GM18909 (cell line): ENCODE measurements around the gene CFAP46.

ENCODE experiments used
- ATAC-seq: cut with Tn5 transposase; IDR thresholded peaks from one replicate; pipeline ENCODE4 v1.9.1; 2021; ENCODE audit warnings: mild to moderate bottlenecking; ENCODE audit not compliant: unreplicated experiment, poor library complexity

The CFAP46 gene

DNA sequence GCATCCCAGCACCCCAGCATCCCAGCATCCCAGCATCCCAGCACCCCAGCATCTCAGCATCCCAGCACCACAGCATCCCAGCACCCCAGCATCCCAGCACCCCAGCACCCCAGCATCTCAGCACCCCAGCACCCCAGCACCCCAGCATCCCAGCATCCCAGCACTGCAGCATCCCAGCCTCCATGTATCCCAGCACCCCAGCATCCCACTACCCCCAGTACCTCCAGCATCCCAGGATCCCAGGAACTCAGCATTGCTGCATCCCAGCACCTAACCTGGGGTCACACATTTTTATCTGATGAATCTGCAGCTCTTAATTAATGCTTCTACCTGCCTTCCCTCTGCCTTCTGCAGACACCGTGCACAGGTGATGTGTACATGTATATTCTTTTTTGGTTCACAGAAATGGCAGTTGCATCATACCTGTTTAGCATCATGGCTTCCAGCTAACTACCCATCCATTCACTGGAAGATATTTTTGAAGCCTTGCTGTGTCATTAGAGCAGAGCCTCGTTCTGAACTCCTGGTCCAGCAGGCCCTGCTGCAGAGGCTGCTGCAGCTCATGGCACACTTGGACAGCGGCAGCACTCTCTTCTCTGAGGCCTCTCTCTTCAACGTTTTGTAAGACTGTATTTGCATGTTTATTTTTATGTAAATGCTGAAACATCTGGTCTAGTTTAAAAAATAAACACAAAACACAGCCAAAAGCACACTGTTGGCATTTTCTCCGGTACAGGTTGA is 4.6 kb upstream of the CFAP46 start:
- ATAC-seq = no peak

DNA sequence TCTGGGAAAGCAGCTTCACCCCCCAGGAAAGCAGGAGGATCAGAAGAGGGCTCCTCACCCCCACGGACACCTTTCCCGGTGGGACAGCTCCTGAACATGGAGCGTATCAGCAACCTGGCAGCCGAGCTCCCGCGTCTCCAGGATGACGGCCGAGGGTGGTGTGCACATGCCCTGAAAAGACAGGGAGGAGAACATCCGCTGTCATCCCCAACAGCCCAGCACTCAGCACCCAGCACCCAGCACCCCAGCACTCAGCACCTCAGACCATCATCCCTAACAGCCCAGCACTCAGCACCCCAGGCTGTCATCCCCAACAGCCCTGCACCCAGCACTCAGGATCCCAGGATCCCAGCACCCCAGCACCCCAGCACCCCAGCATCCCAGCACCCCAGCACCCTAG is 3.9 kb upstream of the CFAP46 start:
- no peak for ATAC-seq

DNA sequence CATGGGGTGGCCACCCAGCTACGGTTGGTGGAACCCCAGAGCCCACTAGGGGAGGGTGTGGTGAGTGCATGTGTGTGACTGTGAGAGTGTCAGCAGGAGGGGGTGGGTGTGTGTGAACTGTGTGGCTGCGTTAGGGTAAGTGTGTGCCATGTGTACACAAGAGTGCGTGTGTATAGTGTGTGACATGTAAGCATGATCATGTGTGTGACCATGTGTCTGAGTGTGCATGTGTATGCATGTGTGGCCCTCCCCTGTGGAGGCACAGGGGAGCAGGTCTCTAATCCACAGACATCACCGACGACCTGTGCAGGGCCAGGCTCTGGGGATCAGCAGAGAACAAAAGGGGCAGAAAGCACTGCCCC is 3.5 kb upstream of the CFAP46 start:
- ATAC-seq = no peak

DNA sequence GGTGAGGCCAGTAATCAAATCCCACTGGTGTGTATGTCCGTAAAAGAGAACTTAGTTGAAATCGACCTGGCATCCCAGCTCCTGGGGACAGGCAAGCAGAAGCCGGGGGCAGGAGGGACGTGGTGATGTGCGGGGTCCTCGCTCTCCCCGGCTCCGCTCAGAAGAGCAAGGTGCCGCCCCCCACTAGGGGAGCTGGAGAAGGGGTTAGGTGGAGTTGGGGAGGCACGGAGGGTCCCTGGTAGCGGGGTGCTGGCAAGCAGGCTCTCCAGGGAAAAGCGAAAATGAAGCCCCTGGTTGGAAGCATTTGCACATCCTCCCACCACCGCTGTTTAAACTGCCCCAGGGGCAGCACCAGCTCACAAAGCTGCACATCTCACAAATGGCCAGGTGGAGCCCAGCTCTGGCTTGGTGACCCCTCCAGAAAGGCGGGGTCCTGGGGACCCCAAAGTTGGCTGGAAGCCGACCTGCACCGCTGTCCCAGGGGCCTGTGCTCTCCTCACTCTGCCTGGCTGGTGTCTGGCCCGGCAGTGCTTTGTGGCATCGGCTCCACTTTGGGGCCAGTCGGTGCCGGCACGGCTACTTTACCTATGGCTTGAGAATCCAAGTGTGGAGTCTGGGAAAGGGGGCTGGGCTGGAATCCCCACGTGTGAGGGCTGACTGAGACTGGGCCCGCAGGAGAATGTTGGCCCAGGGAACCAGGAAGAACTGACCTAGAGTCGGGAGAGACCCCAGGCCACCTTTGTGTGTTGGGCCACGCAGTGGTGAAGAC is 2.9 kb upstream of the CFAP46 start:
- no peak for ATAC-seq

DNA sequence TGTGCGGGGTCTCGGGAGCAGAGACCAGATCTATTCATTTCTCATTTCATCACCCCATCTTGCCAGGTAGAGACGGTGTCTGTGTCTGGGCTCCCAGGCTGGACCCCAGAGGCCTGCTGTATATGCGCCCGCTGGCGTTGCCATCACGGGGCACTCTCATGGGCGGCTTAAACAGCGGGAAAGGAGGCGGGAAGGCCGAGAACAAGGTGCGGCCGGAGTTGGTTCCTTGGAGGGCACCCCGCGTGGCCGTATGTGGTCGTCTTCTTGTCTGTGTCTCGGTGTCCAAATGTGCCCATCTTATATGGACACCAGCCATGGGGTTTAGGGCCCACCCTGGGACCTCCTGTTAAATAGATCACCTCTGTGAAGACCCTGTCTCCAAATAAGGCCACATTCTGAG is 2.1 kb upstream of the CFAP46 start:
- ATAC-seq = no peak

DNA sequence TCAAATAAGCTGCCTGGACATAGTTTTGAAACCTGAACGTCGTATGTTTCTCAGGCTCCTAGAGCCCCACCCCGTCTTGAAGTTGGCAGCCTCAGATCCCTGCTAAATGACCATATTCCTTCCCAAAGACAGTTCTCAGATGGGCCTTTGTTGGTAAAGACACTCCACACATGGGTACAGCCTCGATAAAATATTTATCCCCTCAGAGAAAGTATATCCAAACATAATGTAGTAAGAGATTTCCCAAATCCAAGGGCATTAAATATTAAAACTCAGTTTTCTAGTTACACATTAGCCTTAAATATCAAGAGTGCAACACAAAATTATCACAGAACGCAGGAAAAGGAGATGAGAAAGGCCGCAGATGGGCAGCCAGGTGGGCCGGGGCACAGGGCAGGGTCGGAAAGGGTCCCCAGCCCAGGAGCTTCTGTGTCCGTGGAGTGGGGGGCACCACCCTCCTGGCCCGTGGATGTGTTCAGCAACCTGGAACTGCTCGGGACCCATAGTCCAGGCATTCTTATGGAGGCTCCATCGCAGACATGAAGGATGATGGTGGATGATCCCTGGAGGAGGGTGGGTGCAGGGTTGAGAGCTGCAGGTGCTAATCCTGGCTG is 1.5 kb upstream of the CFAP46 start:
- ATAC-seq = no peak

DNA sequence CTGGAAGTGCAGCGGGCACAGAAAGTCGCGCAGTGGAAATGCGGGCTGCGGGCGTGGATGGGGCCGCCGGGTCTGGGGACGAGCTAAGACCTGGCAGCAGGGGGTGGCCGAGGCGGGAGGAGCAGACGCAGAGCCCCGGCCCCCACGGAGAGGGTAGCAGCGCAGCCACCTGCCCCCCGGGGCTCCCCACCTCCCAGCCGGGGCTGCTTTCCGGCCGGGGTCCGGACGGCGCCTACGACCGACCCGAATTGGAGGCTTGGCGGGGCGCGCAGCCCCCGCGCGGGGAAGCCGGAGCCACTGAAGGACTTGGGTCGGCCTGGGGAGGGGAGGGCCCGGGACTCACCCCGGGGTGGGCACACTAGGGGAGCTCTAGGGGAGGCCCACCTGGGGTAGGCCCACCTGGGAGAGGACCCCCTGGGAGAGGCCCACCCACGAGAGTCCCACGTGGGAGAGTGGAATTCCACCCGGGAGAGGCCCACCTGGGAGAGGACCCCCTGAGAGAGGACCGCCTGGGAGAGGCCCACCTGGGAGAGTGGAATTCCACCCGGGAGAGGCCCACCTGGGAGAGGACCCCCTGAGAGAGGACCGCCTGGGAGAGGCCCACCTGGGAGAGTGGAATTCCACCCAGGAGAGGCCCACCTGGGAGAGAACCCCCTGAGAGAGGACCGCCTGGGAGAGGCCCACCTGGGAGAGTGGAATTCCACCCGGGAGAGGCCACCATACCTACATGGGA is 854 bp upstream of the CFAP46 start:
- no peak for ATAC-seq

DNA sequence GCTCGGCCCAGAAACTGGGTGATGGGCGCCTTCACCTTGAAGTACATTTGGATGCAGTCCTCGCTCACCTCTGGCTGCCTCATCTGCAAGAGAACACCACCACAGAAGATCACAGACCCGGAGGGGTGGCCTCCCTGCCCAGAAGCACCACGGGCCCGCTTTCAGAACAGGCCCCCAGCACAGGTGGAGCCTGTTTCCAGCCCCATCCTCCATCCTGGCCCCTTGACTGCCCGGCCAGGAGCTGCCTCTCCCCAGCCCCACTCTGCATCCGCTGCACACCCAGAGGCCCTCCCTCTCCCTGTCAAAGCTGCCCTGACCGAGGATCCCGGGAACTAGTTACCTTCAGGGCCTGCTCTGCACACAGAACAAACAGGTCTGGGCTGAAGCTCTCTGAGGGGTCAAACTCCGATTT is 724 bp downstream of the CFAP46 start:
- ATAC-seq = no peak

DNA sequence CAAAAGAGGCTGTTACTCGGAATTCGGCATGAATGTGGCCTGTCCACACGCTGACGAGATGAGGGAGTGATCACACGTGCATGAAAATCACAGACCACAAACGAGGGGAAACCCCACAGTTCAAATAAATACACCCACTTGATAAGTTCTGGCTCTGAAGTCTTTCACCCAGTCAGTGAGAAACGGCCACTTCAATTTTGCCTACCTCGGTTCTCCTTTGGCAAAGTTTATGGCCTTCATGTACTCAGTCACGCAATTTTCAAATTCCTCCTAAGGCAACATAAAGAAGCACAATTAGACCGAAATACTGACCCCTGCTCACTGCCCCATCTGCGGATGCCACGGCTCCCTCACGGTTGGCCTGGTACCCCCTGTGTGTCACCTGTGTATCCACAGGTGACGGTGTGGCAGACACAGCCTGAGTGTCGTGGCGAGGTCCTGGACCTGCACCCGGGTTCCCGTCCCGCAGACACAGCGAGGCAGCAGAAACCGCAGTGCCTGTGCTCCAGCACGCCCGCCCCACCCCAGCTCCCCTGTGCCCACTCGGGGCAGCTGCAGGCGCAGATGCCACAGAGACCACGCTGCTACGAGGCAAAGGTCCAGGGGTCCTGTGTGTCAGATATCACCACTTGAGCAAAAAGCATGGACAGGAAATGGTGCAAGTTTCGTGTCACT is 1.4 kb downstream of the CFAP46 start:
- ATAC-seq = no peak

DNA sequence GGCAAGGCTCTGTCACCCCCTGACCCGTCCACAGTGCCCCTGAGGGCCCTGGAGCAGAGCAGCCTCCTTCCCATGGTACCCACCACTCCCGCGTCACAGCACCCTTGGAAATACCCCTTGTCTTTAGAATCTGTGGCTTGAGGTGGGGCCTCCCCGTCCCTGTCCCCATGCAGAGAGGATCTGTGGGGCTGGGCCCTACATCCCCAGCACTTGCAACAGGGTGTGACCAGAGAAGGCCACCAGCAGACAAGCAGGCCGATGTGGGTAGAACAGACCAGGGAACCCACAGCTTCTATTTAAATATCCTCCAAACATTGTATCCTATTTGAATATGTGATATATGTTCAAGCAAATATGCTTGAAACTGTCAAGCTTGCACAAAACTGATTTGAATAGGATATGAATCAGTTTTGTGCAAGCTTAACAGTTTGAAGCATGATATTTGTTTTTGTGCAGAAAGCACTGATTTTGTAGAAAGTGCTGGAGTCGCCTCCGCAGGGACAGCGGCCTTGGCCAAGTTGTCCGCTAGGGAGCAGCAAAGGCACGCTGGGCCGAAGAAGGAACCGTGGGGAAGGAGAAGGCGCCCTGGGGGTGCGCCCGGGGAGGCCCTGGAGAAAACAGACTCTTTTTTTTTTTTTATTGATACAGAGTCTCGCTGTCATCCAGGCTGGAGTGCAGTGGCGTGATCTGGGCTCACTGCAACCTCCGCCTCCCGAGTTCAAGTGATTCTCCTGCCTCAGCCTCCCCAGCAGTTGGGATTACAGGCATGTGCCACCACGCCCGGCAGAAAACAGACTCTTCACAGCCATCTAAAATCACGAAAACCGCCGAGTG is 2.2 kb downstream of the CFAP46 start:
- peak; percentile 51 for ATAC-seq

DNA sequence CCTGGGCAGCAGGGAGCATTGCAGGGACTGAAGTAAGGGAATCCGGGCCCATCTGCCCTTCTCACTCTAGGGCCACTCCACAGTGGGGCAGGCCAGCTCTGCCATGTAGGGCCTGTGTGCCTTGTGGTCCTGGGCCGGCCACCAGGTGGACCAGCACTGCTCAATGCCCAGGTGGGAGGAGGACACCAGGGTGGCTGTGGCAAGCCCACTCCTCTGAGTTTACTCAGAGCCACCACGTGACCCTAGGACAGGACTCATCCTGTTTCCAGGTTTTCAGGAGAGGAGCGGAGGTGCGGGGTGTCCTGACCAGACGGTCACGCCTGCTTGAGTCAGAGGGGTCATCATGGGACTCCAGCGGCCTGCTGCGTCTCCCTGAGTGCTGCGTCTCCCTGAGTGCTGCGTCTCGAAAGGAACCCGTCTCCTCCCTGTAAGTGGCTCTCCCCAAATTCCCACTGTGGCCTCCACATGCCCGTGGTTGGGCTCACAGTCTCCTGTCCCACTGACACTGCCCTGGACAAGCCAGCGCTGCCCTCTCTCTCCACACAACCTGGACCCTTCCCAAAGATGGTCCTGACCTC is 2.9 kb downstream of the CFAP46 start:
- ATAC-seq = no peak

DNA sequence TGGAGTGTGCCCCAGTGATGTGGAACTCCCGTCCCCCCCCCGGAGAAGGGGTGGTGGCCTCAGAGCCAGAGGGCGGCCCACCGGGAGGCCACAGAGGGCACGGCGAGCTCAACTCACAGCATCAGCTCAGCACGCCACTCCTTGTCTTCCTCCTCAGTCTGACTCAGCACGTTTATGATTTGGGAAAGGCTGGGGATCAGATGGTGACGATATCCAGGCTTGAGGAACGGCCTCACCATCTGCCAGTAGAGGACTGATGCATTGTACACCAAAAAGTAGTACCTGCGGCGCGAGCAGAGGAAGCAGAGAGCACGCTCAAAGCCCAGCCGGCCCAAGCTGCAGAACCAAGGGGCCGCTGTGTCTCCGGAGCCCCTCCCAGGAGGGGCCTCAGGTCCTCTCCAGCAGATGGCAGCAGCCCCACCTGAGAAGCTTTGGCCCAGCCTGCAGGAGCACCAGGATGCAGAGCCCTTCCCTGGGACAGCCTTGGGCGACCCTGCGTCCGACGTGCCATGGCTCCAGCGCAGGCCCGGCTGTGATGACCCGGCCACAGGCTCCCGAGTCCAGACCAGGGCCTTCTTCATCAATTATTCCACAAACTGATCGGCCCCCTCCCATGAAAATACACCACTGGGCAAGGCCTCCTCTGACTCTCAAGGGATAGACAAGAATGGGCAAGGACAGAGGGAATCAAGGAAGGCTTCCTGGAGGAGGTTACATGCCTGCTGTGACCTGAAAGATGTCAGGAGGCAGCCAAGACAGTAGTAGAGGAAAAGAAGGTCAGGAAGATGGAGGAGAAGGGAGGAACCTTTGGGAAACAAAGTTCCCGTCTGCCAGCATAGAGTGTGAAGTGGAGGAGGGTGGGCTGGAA is 3.7 kb downstream of the CFAP46 start:
- ATAC-seq = no peak

DNA sequence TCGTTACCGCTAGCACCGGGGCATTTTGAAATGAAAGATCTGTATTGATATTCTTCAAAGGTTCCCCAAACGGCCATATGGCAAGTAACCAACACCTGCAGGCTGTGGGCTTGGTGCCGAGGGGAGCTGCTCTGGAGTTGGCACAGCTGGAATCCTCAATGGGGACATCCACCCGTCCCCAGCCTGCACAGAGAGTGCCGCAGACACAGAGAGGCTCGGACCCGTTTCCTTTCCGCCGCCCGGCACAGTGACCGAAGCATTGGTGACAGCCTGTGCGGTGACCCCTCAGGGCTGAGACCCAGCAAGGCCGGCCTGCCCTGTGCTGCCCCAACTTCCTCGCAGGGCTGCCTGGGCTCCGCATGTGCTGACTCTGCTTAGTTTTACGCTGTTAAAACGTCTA is 4.5 kb downstream of the CFAP46 start:
- ATAC-seq = no peak

DNA sequence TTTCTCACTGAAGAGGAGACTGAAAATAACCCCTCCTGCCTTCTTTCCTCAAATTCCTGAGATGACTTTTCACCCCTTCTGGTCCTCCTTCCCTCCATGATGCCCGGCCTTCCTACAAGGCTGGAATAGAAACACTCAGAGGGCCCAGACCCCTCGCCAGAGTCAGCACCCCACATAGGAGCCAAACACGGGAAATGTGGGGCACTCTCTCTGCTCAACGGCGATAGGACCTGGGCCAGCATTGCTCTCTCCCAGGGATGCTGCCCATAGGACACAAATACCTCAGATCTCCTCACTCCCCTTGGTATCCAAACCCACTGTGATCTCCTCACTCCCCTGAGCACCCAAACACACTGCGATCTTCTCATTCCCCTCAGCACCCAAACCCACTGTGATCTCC is 7.4 kb downstream of the CFAP46 start:
- ATAC-seq = no peak

DNA sequence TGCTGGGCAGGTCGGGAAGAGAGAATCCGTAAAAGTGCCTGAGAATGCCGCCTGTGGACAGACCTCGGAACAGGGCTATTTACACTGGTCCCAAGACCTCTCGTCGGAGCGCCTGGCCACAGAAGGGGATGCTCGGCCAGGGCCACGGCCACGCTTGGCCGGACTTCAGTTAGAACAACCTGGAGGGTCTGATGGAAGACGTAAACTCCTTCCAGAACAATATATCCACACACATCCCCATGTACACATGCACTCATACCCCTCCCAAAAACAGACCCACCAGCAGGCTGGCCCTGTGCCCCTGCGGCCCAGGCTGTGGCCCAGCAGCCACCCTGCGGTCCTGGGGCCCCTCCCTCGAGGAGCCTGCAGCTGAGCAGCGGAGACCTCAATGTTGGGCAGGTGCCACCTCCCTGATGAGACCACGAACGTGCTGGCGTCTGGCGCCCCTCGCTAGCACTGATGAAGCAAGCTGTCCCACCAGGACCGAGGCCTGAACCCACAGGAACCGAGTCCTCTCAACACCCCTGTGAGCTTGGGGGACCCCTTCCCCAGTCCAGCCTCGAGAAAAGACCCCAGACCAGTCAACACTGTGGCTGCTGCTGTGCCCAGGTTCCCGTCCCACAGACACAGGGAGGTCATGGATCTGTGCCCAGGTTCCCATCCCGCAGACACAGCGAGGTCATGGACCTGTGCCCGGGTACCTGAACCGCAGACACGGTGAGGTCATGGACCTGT is 8.9 kb downstream of the CFAP46 start:
- no peak for ATAC-seq

DNA sequence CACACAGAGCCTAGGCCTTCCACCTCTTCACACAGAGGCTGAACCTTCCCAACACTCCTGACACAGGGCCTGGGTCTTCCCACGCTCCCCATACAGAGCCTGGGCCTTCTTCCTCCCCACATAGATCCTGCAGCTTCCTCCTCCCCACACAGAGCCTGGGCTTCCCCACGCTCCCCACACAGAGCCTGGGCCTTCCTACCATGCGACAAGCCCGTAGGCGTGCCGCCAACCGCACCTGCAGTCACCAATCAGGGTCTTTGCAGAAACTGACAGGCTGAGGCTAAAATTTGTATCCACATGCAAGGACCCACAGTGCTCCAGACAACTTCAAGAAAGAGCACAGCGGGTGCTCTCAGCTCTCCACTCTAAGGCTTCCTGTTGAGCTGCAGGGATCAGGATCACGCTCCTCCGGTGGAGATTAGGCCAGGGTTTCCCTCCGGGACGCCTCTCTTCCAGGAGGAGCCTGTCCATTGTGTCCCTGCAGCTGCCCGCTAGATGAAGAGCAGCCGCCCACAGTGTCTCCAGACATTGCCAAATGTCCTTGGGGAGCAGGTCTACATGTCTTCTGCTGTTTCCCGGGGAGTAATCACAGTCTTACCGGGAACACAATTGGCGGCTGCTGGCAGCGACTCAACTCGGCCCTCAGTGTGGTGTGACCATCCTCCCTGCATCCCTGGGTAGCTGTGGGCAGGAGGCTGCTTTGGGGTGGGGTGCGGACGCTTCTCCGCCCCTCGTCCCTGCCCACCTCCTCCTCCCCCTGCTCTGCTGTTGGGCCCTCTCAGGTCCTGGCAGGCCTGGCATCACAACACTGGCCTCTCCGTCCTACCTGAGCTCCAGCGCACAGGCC is 9.7 kb downstream of the CFAP46 start:
- no peak for ATAC-seq
